Activated T-helper 1 cell treated with anti-CD3 and anti-CD28 coated beads, Interleukin-2, amount 50 U/mL, for 16 hours (primary cell): ENCODE results near the gene GID8.
A peak's percentile ranks its signal among the peaks of the same experiment; 100 is the strongest.
"Not testable (repeated sequence)": the region's sequence is repeated elsewhere in the genome, so short reads cannot be mapped to it uniquely, and the experiment has no call there.

Experiments used
- DNase-seq, 2 donors: peaks; one replicate each; pipeline ENCODE4 v3.0.0-alpha.2; 2020; ENCODE audit warnings: low read depth in 1 of 2, low spot score in 1 of 2

Gene GID8

GRCh38 chr20:62921119-62921687, 16.7 kb upstream of the GID8 start:
- peak in 1 of 2 donors; percentile 46 for DNase-seq

- DNase-seq: peak; percentile 29 to 36
Observed at GRCh38 chr20:62922451-62922921, 15.5 kb upstream of the GID8 start.

GRCh38 chr20:62923059-62923668, 14.8 kb upstream of the GID8 start:
- not testable (repeated sequence) for DNase-seq

- DNase-seq: no peak
Observed at GRCh38 chr20:62923669-62924441, 14.1 kb upstream of the GID8 start.

GRCh38 chr20:62924442-62925075, 13.4 kb upstream of the GID8 start:
- no peak for DNase-seq

- no peak for DNase-seq
Observed at GRCh38 chr20:62925076-62925419, 12.9 kb upstream of the GID8 start.

GRCh38 chr20:62925420-62926228, 12.3 kb upstream of the GID8 start:
- no peak for DNase-seq

GRCh38 chr20:62926229-62927127, 11.5 kb upstream of the GID8 start, which contains the start of gene DIDO1:
Gene DIDO1, minus strand, starts transcription at chr20:62926505.
- peak; percentile 82 to 88 for DNase-seq

GRCh38 chr20:62927128-62927705, 10.7 kb upstream of the GID8 start:
- DNase-seq: no peak

GRCh38 chr20:62928246-62928939, 9.6 kb upstream of the GID8 start:
- no peak for DNase-seq

- peak; percentile 14 to 56 for DNase-seq
Observed at GRCh38 chr20:62929051-62929538, 8.9 kb upstream of the GID8 start.

GRCh38 chr20:62931464-62931863, 6.5 kb upstream of the GID8 start:
- DNase-seq: no peak

- DNase-seq: no peak
Observed at GRCh38 chr20:62933966-62934365, 4.0 kb upstream of the GID8 start.

- no peak for DNase-seq
Observed at GRCh38 chr20:62935204-62935967, 2.6 kb upstream of the GID8 start.

- DNase-seq: no peak
Observed at GRCh38 chr20:62935968-62936585, 1.9 kb upstream of the GID8 start.

- peak; percentile 93 to 97 for DNase-seq
Observed at GRCh38 chr20:62937268-62938104, 461 bp upstream of the GID8 start.

GRCh38 chr20:62940875-62941274, 2.9 kb downstream of the GID8 start:
- no peak for DNase-seq
